ENCODE data around the gene GRK3. TPM values are rescaled to one million over a fixed set of nuclear protein-coding genes. Genes with fewer than 3 reads are reported as not detected.

GRK3 gene
- polyA plus RNA-seq, 4 donors: 0.22 to 6.0 (median 2.0) TPM

- no peaks in the 10 kb centered on the region for H3K4me1 ChIP-seq (ENCODE audit: control insufficient read depth in 3 of 3, insufficient read depth in 2 of 3, low read depth in 1 of 3, low read length in 2 of 3)
- FAIRE-seq: no peak
- WGBS, 3 donors: 80 to 85% (median 83%) methylated on average over 9 of the region's 9 CpGs
These were observed 78.9 kb downstream of the GRK3 start for GRCh38 chr22:25643232-25644000.

DNA sequence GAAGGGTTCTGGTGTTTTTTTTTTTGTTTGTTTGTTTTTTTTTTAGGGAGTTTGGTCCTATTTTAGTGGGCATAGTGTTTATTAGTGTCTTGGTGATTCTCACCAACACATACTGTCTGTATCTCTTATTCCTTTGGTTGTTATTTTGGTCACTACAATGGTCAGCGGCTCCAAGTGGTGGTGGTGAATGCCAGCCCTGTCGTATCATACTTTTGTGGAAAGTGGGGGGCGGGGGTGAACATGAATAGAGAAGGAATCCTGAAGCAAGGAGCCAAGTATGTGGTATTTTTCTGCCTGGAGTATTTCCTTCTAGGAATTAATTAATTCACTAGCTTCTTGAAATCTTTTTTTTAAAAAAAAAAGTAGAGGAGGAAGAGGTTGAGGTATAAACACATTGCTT lies 79.6 kb downstream of the GRK3 start:
- DNase-seq (no peak), FAIRE-seq (no peak)
- 90 to 91% (median 90%) methylated on average over 3 of the region's 3 CpGs for WGBS, 3 donors
- Histone ChIP-seq H3K4me3 (ENCODE audit: low read depth in 1 of 3, low read length in 3 of 3) (no peak overlapping the region), H3K36me3 (ENCODE audit: control insufficient read depth in 3 of 3, insufficient read depth in 2 of 3, low read depth in 1 of 3, low read length in 3 of 3) (no peaks in the 10 kb centered on the region), H3K27ac (ENCODE audit: low read depth in 1 of 3, low read length in 2 of 3) (no peak overlapping the region), H3K4me1 (ENCODE audit: control insufficient read depth in 3 of 3, insufficient read depth in 2 of 3, low read depth in 1 of 3, low read length in 2 of 3) (no peaks in the 10 kb centered on the region), H3K27me3 (ENCODE audit: control insufficient read depth in 3 of 3, insufficient read depth in 3 of 3, low read length in 3 of 3) (no peaks in the 10 kb centered on the region), H3K9me3 (ENCODE audit: control insufficient read depth in 2 of 2, insufficient read depth in 1 of 2, low read depth in 1 of 2, low read length in 1 of 2) (no peaks in the 10 kb centered on the region)

More at GRCh38 chr22:25643232-25644000, 78.9 kb downstream of the GRK3 start:
- Histone ChIP-seq H3K27ac (ENCODE audit: low read depth in 1 of 3, low read length in 2 of 3) (no peak overlapping the region), H3K4me3 (ENCODE audit: low read depth in 1 of 3, low read length in 3 of 3) (no peak overlapping the region), H3K9me3 (ENCODE audit: control insufficient read depth in 2 of 2, insufficient read depth in 1 of 2, low read depth in 1 of 2, low read length in 1 of 2) (no peaks in the 10 kb centered on the region), H3K36me3 (ENCODE audit: control insufficient read depth in 3 of 3, insufficient read depth in 2 of 3, low read depth in 1 of 3, low read length in 3 of 3) (no peaks in the 10 kb centered on the region), H3K27me3 (ENCODE audit: control insufficient read depth in 3 of 3, insufficient read depth in 3 of 3, low read length in 3 of 3) (no peaks in the 10 kb centered on the region)
- DNase-seq: no peak

DNA sequence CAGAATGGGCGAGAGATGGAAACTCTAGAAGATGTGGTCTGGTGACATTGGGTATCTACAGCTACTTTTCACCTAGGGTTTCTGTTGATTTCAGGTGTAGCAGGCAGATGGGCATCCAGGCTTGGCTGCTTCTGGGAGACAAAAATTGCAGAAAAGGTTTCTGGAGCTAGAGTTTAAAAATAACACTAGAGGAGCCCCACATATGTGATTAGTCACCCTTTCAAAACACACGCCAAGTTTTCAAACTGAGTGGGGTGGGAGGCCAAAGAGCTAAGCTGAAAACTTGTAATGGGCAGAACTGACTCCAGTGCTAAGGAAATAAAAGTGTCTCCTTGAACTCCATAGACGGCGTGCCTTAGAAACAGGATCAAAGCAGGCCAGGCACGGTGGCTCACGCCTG lies 80.8 kb downstream of the GRK3 start:
- no peaks in the 10 kb centered on the region for H3K9me3 ChIP-seq (ENCODE audit: control insufficient read depth in 2 of 2, insufficient read depth in 1 of 2, low read depth in 1 of 2, low read length in 1 of 2)
- H3K4me3 ChIP-seq (ENCODE audit: low read depth in 1 of 3, low read length in 3 of 3): no peak overlapping the region
- DNase-seq: no peak
- H3K27me3 ChIP-seq (ENCODE audit: control insufficient read depth in 3 of 3, insufficient read depth in 3 of 3, low read length in 3 of 3): no peaks in the 10 kb centered on the region
- 88 to 92% (median 89%) methylated on average over 6 of the region's 6 CpGs for WGBS, 3 donors
- H3K27ac ChIP-seq (ENCODE audit: low read depth in 1 of 3, low read length in 2 of 3): no peak overlapping the region
- H3K4me1 ChIP-seq (ENCODE audit: control insufficient read depth in 3 of 3, insufficient read depth in 2 of 3, low read depth in 1 of 3, low read length in 2 of 3): no peaks in the 10 kb centered on the region
- no peaks in the 10 kb centered on the region for H3K36me3 ChIP-seq (ENCODE audit: control insufficient read depth in 3 of 3, insufficient read depth in 2 of 3, low read depth in 1 of 3, low read length in 3 of 3)
- FAIRE-seq: no peak

- no peaks in the 10 kb centered on the region for H3K9me3 ChIP-seq (ENCODE audit: control insufficient read depth in 2 of 2, insufficient read depth in 1 of 2, low read depth in 1 of 2, low read length in 1 of 2)
- DNase-seq (no peak), FAIRE-seq (no peak)
- H3K27me3 ChIP-seq (ENCODE audit: control insufficient read depth in 3 of 3, insufficient read depth in 3 of 3, low read length in 3 of 3): no peaks in the 10 kb centered on the region
- no peak overlapping the region for H3K27ac ChIP-seq (ENCODE audit: low read depth in 1 of 3, low read length in 2 of 3)
- 94 to 100% (median 95%) methylated on average over 1 of the region's 1 CpG for WGBS, 3 donors
- no peak overlapping the region for H3K4me3 ChIP-seq (ENCODE audit: low read depth in 1 of 3, low read length in 3 of 3)
- no peaks in the 10 kb centered on the region for H3K4me1 ChIP-seq (ENCODE audit: control insufficient read depth in 3 of 3, insufficient read depth in 2 of 3, low read depth in 1 of 3, low read length in 2 of 3)
- H3K36me3 ChIP-seq (ENCODE audit: control insufficient read depth in 3 of 3, insufficient read depth in 2 of 3, low read depth in 1 of 3, low read length in 3 of 3): no peaks in the 10 kb centered on the region
These were observed 81.5 kb downstream of the GRK3 start for GRCh38 chr22:25645964-25646363.

- Histone ChIP-seq H3K27me3 (ENCODE audit: control insufficient read depth in 3 of 3, insufficient read depth in 3 of 3, low read length in 3 of 3) (no peaks in the 10 kb centered on the region), H3K36me3 (ENCODE audit: control insufficient read depth in 3 of 3, insufficient read depth in 2 of 3, low read depth in 1 of 3, low read length in 3 of 3) (no peaks in the 10 kb centered on the region), H3K9me3 (ENCODE audit: control insufficient read depth in 2 of 2, insufficient read depth in 1 of 2, low read depth in 1 of 2, low read length in 1 of 2) (no peaks in the 10 kb centered on the region), H3K27ac (ENCODE audit: low read depth in 1 of 3, low read length in 2 of 3) (no peak overlapping the region), H3K4me1 (ENCODE audit: control insufficient read depth in 3 of 3, insufficient read depth in 2 of 3, low read depth in 1 of 3, low read length in 2 of 3) (no peaks in the 10 kb centered on the region), H3K4me3 (ENCODE audit: low read depth in 1 of 3, low read length in 3 of 3) (no peak overlapping the region)
- FAIRE-seq (no peak), DNase-seq (no peak)
These were observed 86.4 kb downstream of the GRK3 start for GRCh38 chr22:25650833-25651232.

- Histone ChIP-seq H3K4me1 (ENCODE audit: control insufficient read depth in 3 of 3, insufficient read depth in 2 of 3, low read depth in 1 of 3, low read length in 2 of 3) (no peaks in the 10 kb centered on the region), H3K27me3 (ENCODE audit: control insufficient read depth in 3 of 3, insufficient read depth in 3 of 3, low read length in 3 of 3) (no peaks in the 10 kb centered on the region), H3K36me3 (ENCODE audit: control insufficient read depth in 3 of 3, insufficient read depth in 2 of 3, low read depth in 1 of 3, low read length in 3 of 3) (no peaks in the 10 kb centered on the region), H3K9me3 (ENCODE audit: control insufficient read depth in 2 of 2, insufficient read depth in 1 of 2, low read depth in 1 of 2, low read length in 1 of 2) (no peaks in the 10 kb centered on the region), H3K27ac (ENCODE audit: low read depth in 1 of 3, low read length in 2 of 3) (no peak overlapping the region), H3K4me3 (ENCODE audit: low read depth in 1 of 3, low read length in 3 of 3) (no peak overlapping the region)
- peak; percentile 95 for FAIRE-seq
- DNase-seq: no peak
- 59 to 77% (median 70%) methylated on average over 4 of the region's 4 CpGs for WGBS, 3 donors
These were observed 87.0 kb downstream of the GRK3 start for GRCh38 chr22:25651332-25652085.

- no peak for FAIRE-seq
- Histone ChIP-seq H3K4me3 (ENCODE audit: low read depth in 1 of 3, low read length in 3 of 3) (no peak overlapping the region), H3K27me3 (ENCODE audit: control insufficient read depth in 3 of 3, insufficient read depth in 3 of 3, low read length in 3 of 3) (no peaks in the 10 kb centered on the region), H3K9me3 (ENCODE audit: control insufficient read depth in 2 of 2, insufficient read depth in 1 of 2, low read depth in 1 of 2, low read length in 1 of 2) (no peaks in the 10 kb centered on the region), H3K27ac (ENCODE audit: low read depth in 1 of 3, low read length in 2 of 3) (no peak overlapping the region), H3K4me1 (ENCODE audit: control insufficient read depth in 3 of 3, insufficient read depth in 2 of 3, low read depth in 1 of 3, low read length in 2 of 3) (no peaks in the 10 kb centered on the region), H3K36me3 (ENCODE audit: control insufficient read depth in 3 of 3, insufficient read depth in 2 of 3, low read depth in 1 of 3, low read length in 3 of 3) (no peaks in the 10 kb centered on the region)
- DNase-seq: no peak
These were observed 90.2 kb downstream of the GRK3 start for GRCh38 chr22:25654676-25655075.

- H3K4me3 ChIP-seq (ENCODE audit: low read depth in 1 of 3, low read length in 3 of 3): no peak overlapping the region
- no peaks in the 10 kb centered on the region for H3K9me3 ChIP-seq (ENCODE audit: control insufficient read depth in 2 of 2, insufficient read depth in 1 of 2, low read depth in 1 of 2, low read length in 1 of 2)
- FAIRE-seq (no peak), DNase-seq (no peak)
- H3K27me3 ChIP-seq (ENCODE audit: control insufficient read depth in 3 of 3, insufficient read depth in 3 of 3, low read length in 3 of 3): no peaks in the 10 kb centered on the region
- 79 to 85% (median 84%) methylated on average over 4 of the region's 4 CpGs for WGBS, 3 donors
- H3K27ac ChIP-seq (ENCODE audit: low read depth in 1 of 3, low read length in 2 of 3): no peak overlapping the region
- no peaks in the 10 kb centered on the region for H3K4me1 ChIP-seq (ENCODE audit: control insufficient read depth in 3 of 3, insufficient read depth in 2 of 3, low read depth in 1 of 3, low read length in 2 of 3)
- no peaks in the 10 kb centered on the region for H3K36me3 ChIP-seq (ENCODE audit: control insufficient read depth in 3 of 3, insufficient read depth in 2 of 3, low read depth in 1 of 3, low read length in 3 of 3)
These were observed 91.0 kb downstream of the GRK3 start for GRCh38 chr22:25655371-25655935.

All from small intestine (tissue), 7 donors.